D721Med (cell line): Measurements from ENCODE around the gene HHIP.

Experiments used
- DNase-seq: peaks from one replicate; pipeline ENCODE4 v3.0.0; 2011; ENCODE audit warnings: low spot score; ENCODE audit not compliant: insufficient read length
- FAIRE-seq: peaks from 2 replicates; lab custom pipeline; 2011; peaks lifted over from hg19 to GRCh38; lab: Jason Lieb, UNC
- TF ChIP-seq, protein P1 (sequence below): IDR thresholded peaks from 2 replicates; pipeline ENCODE4 v1.5.1; 2012; ENCODE audit warnings: mild to moderate bottlenecking, control low read depth; ENCODE audit not compliant: insufficient read depth; ENCODE audit errors: missing control alignments

Gene HHIP

DNA sequence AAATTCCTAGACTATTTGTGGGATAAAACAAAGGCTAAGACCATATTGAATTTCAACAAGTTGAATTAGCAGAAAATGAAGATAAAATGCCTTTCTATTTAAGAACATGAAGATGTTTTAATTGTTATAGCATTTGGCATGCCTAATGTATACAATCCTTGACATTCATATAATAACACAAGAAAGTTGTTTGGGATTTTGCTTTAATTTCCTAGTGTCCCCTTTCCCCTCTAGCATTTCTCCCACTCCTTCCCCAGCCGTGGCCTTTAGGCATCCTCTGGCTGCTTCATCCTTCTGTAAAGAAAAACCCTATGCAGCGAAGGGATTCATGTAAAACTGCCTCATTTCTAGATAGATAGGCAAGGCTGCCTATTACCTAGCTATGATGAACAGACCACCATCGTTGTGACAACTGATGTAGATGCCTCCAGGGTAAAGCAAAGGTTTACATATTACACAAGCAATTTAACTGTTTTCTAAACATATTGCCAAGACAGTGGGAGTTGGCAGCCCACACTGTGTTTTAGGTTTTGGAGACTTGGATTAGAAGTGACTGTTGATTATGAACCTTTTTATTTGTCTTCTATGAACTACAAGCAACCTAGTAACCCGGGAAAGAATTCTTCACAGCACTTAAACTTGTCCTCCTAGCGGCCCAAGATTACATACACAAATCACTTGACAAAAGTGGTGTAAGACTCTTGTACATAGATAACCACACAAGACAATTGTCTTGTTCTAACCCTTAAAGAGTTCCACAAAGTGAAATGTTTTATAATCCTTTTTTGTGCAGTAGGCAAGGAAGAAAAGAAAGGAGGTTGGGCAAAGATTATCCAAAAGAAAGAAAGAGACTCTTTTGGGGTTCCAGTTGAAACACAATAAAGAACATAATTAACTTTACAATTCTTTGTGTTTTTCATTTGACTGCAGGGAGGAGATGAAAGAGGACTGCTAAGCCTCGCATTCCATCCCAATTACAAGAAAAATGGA is 59.9 kb downstream of the HHIP start:
- FAIRE-seq = no peak
- no peak for DNase-seq
- TF ChIP-seq, protein P1, sequence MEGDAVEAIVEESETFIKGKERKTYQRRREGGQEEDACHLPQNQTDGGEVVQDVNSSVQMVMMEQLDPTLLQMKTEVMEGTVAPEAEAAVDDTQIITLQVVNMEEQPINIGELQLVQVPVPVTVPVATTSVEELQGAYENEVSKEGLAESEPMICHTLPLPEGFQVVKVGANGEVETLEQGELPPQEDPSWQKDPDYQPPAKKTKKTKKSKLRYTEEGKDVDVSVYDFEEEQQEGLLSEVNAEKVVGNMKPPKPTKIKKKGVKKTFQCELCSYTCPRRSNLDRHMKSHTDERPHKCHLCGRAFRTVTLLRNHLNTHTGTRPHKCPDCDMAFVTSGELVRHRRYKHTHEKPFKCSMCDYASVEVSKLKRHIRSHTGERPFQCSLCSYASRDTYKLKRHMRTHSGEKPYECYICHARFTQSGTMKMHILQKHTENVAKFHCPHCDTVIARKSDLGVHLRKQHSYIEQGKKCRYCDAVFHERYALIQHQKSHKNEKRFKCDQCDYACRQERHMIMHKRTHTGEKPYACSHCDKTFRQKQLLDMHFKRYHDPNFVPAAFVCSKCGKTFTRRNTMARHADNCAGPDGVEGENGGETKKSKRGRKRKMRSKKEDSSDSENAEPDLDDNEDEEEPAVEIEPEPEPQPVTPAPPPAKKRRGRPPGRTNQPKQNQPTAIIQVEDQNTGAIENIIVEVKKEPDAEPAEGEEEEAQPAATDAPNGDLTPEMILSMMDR = no peak

DNA sequence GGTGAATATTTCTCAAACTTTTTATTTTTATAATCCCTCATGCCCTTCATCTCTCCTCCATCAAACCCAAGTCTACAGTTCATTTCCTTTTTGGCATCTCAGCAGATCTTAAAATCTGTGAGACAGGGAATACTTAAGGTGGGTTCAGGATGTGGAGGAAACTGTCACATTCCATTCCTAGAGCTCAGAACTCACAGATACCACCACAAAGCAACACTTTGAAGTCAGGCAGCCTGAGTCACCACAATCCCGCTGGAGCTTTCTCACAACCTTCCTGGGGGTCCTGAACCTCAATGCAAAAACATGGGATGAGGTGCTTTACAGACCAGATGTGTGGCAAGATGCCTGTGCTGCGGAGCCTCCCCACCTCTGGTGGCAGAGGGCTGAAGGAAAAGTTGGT is 63.2 kb downstream of the HHIP start:
- FAIRE-seq = no peak
- TF ChIP-seq, protein P1 = no peak
- no peak for DNase-seq

DNA sequence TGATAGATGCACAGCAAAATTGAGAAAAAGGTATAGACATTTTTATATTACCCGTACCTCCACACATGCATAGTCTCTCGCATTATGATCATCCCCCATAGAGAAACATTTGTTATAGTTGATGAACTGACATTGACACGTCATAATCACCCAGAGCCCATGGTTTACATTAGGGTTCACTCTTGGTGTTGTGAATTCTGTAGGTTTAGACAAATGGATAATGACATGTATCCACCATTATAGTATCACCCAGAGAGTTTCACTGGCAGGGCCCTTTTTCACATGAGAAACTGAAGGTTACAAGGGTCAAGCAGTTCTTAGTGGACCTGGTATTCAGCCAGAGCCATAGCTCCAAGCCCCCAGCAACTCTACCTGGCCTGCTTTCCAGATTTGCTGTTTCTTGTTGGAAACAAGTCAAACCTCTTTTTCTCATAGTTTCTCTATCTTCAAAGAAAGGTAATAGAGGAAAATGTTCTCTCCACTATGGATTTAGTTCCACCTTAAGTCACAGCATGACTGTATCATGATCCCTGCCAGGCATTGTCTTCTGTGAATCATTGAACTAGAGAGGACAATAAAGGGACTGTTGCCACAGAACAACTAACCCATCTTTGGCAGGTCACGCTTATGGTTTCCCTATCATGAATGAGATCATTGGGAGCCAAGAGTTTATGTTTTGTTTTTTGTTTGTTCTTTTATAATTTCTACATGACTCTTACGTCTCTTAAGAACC is 64.0 kb downstream of the HHIP start:
- TF ChIP-seq, protein P1 = no peak
- DNase-seq (no peak), FAIRE-seq (no peak)

DNA sequence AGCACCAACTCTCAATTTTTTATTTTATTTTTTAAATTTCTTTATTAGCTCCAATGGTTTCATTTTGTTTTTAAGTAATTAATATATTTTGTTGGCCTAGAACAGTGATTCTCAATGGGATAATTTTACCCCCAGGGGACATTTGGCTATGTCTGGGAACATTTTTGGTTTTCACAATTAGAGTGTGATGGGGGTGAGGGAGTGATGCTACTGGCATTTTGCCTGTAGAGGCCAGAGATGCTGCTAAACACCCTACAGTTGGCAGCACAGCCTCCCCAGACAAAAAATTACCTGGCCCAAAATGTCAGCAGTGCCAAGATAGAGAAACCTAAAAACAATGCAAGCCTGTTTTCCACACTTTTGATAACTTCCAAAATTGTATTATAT is 64.6 kb downstream of the HHIP start:
- DNase-seq (no peak), FAIRE-seq (no peak)
- TF ChIP-seq, protein P1 = no peak

DNA sequence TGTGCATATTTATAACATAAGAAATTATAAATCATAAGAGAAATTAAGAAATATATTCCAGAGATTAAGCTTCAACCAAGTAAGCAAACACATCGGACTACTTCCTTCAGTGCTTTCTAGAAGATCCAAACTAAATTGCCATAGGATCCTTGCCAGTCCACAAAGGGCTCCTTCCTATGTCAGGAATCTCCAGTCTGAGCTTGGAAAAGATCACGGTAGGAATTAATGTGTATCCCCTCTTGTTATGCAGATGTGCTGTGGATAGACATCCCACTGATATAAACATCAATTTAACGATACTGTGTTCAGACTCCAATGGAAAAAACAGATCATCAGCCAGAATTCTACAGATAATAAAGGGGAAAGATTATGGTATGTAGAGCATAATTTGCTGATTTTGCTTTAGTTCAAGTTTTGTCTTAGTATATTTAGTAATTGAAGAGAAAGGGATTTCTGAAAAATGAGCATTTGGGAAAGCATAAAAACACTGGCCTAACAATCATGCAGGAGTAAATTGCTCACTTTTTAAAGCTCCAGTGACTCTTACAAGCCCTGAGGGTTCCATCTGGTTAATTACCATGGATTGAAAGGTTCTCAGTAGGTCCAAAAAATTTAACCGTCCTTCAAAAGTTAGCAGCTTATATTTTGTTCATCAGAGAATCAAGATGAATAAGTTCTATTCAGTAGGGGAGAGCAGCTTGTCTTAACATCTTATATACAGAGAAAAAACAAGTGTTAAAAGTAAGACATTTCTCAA is 65.9 kb downstream of the HHIP start:
- TF ChIP-seq, protein P1 = no peak
- FAIRE-seq = no peak
- no peak for DNase-seq

DNA sequence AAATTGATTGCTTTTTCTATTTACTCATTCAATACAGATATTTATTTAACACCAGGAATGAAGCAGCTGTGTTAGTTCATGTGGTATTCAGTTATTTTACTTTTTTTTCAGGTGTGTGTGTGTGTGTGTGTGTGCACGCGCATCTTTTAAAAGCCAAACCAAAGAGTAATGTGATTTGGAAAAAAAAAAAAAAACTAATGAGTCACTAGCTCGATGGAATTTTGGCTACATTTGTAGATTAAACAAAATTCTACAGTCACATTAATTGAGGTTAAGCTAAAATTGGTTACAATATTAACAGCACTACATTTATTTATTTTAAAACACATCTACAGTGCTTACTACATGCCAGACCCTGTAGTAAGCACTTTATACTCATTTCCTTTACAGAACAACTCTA is 66.8 kb downstream of the HHIP start:
- TF ChIP-seq, protein P1 = no peak
- FAIRE-seq (no peak), DNase-seq (no peak)
